GM12878 (cell line): ENCODE measurements around the gene SETD5.

ENCODE experiments used
- BCL3 ChIP-seq: IDR thresholded peaks from 2 replicates; pipeline ENCODE4 v1.6.1; 2011; ENCODE audit warnings: borderline replicate concordance, low read depth, mild to moderate bottlenecking, moderate library complexity, low read length; ENCODE audit not compliant: insufficient read depth, poor library complexity, severe bottlenecking
- EZH2 ChIP-seq: IDR thresholded peaks from 2 replicates; pipeline ENCODE4 v1.6.1; 2012; ENCODE audit warnings: low read depth, mild to moderate bottlenecking, control low read depth, inconsistent platforms, low read length, borderline replicate concordance; ENCODE audit not compliant: control insufficient read depth
- GABPA ChIP-seq: IDR thresholded peaks from 2 replicates; pipeline ENCODE4 v1.6.1; 2014; ENCODE audit warnings: antibody characterized with exemption, low read depth, mild to moderate bottlenecking, inconsistent platforms
- GATAD2B ChIP-seq: fragments of 450-650 bp; conservative IDR thresholded peaks from 2 replicates; pipeline ENCODE4 v1.6.1; 2017; ENCODE audit warnings: low read depth, mild to moderate bottlenecking, moderate library complexity
- KDM1A ChIP-seq: fragments of 200-600 bp; sonication (generic); IDR thresholded peaks from 2 replicates; pipeline ENCODE4 v1.6.1; 2016; ENCODE audit warnings: borderline replicate concordance
- NKRF ChIP-seq: fragments of 450-650 bp; conservative IDR thresholded peaks from 2 replicates; pipeline ENCODE4 v1.6.1; 2017; ENCODE audit warnings: mild to moderate bottlenecking, moderate library complexity
- TCF7 ChIP-seq: IDR thresholded peaks from 2 replicates; pipeline ENCODE4 v1.6.1; 2014; ENCODE audit warnings: antibody characterized with exemption, borderline replicate concordance

DNA sequence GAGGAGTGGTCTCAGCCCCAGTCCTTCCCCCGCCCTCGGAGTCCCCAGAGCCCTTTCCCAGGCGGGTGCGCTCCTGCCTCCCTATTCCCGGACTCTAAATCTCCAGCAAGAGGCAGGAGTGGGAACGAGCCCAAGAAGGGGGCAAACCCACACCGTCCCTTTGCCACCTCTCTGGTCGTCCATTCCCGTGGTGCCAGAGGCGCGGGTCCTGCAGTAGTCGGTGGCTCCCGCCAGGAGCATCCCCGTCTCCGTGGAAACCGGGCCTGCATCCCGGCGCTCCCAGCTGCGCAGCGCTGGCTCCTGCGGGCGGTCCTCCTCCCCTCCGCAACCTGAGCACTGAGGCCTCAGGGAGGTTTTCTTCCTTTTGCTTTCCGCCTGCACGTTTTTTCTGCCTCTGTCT is 111.4 kb downstream of the SETD5 start:
- TF ChIP-seq EZH2 (no peak), GABPA (no peak), GATAD2B (no peak), NKRF (no peak), KDM1A (no peak), TCF7 (no peak), BCL3 (no peak)
